CD4-positive, alpha-beta T cell (primary cell): Measurements from ENCODE around the gene PPP1R27. TPM values are rescaled to one million over a fixed set of nuclear protein-coding genes. Genes with fewer than 3 reads are reported as not detected.

Experiments
- ATAC-seq: fragments of 200-7000 bp; cut with Tn5 transposase; one replicate; pipeline ENCODE4 v1.10.0; 2022; ENCODE audit warnings: mild to moderate bottlenecking; ENCODE audit not compliant: poor library complexity
- CTCF ChIA-PET: fragments of 350-600 bp; sonication (Branson Sonifier 250); formaldehyde crosslinking; loops from one replicate; lab custom pipeline; 2021; ENCODE audit warnings: antibody characterized with exemption, inconsistent platforms; lab: Charles Lee
- POLR2A ChIA-PET: fragments of 350-600 bp; sonication (Branson Sonifier 250); formaldehyde crosslinking; loops from one replicate; lab custom pipeline; 2021; ENCODE audit warnings: antibody characterized with exemption, inconsistent platforms; lab: Charles Lee
- DNase-seq, 14 experiments: peaks; one replicate each; pipeline ENCODE4 v3.0.0-alpha.2; 2013 to 2020; ENCODE audit warnings: mixed read lengths in 2 of 14
- H3K27ac ChIP-seq, 2 donors: one replicate each; pipeline versions ENCODE4 v1.5.1 to v1.7.0; 2013; ENCODE audit warnings: low read length in 2 of 2, low read depth in 1 of 2, mild to moderate bottlenecking in 1 of 2
- H3K27me3 ChIP-seq, 2 experiments: 1 replicate in 1 of 2; 2 replicates in 1 of 2; pipeline versions ENCODE4 v1.6.1 to v1.7.0; 2013; ENCODE audit warnings: low read length in 2 of 2, control low read depth in 1 of 2, mild to moderate bottlenecking in 1 of 2, moderate library complexity in 1 of 2; ENCODE audit not compliant: insufficient read depth in 2 of 2, control insufficient read depth in 1 of 2
- H3K36me3 ChIP-seq: one replicate; pipeline ENCODE4 v1.6.1; 2013; ENCODE audit warnings: low read length, control low read depth; ENCODE audit not compliant: insufficient read depth
- H3K4me1 ChIP-seq: one replicate; pipeline ENCODE4 v1.6.1; 2013; ENCODE audit warnings: low read length, control low read depth; ENCODE audit not compliant: insufficient read depth
- H3K4me3 ChIP-seq: one replicate; pipeline ENCODE4 v1.5.1; 2013; ENCODE audit warnings: mild to moderate bottlenecking, low read length, moderate library complexity
- H3K9me3 ChIP-seq, 2 experiments: 1 replicate in 1 of 2; 2 replicates in 1 of 2; pipeline versions ENCODE4 v1.6.1 to v1.7.0; 2013; ENCODE audit warnings: low read length in 2 of 2, mild to moderate bottlenecking in 2 of 2, control low read depth in 1 of 2, moderate library complexity in 1 of 2; ENCODE audit not compliant: control insufficient read depth in 1 of 2, insufficient read depth in 1 of 2
- H3K27ac Mint-ChIP-seq: one replicate; pipeline ENCODE4 v1.8.0; 2020; ENCODE audit warnings: mixed read lengths
- H3K27me3 Mint-ChIP-seq: one replicate; pipeline ENCODE4 v1.8.0; 2021; ENCODE audit warnings: mixed read lengths
- H3K36me3 Mint-ChIP-seq: one replicate; pipeline ENCODE4 v1.8.0; 2021; ENCODE audit warnings: low read depth, mixed read lengths
- H3K4me1 Mint-ChIP-seq: one replicate; pipeline ENCODE4 v1.8.0; 2021; ENCODE audit warnings: low read depth, mixed read lengths
- H3K4me3 Mint-ChIP-seq: one replicate; pipeline ENCODE4 v1.8.0; 2020; ENCODE audit warnings: mild to moderate bottlenecking, mixed read lengths
- H3K9me3 Mint-ChIP-seq: one replicate; pipeline ENCODE4 v1.8.0; 2020; ENCODE audit warnings: mixed read lengths
- intact Hi-C, 2 experiments: fragments of 100-400 bp; cut with DNase I in 1 of 2; cut with micrococcal nuclease in 1 of 2; formaldehyde crosslinking; loops; one replicate each; pipeline versions ENCODE4 v1.15.1 to v1.9.0; 2023 to 2025; cut with DNase I, micrococcal nuclease
- total RNA-seq, 174 experiments: library from RNA in 2 of 174; stranded (reverse) in 2 of 174; gene quantifications; one replicate each; pipeline ENCODE4 v1.2.3 and lab custom pipeline; 2021 to 2026
- TF ChIP-seq, protein P1 (sequence below): fragments of 200-600 bp; IDR thresholded peaks from one replicate; pipeline ENCODE4 v1.8.0; 2022; ENCODE audit warnings: antibody characterized with exemption, mild to moderate bottlenecking

Gene PPP1R27
- total RNA-seq, 2 experiments from 2014 or later = not detected

DNA sequence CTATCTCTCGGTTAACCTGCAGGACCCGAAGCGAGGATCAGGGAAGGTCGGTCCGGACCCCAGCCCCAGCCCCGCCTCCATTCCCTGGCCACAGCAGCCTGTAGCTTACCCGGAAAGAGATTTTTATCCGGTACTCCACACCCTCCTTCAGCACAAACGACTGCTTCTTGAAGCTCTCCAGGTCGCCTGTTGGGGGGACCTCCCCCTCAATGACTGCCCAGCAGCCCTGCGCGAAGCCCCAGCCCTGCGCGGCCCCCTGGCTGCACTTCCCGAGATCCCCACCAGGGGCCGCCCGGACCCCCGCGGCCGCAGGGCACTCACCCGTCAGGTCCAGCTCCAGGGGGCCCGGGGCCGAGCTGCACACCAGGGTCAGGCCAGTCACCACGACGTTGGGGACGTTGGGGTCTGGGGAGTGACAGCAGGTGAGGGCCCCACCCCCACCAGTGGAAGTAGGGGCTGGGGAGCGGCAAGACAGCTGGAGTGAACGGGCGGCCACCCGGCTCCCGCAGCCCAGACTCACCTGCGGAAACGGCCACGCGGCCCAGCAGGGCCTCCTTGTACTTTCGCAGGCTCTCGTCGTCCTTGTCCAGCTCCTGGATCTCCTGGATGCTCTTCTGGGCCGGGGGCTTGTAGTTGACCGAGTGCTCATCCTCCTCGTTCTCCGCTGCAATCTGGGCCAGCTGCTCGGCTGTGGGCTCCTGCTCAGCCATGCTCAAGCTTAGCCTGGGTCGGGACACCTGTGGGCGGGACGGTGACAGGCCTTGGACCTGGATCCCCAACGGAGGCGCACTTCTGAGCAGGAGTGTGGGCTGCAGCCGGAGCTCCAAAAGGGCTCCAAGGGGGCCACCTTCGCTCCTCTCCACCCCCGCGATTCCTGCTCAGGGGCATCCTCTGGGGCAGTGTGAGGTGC is 34.6 kb upstream of the PPP1R27 start:
- peaks cover 33% of the 10 kb centered on the region for H3K36me3 ChIP-seq
- Mint-ChIP-seq H3K36me3 (peaks cover 55% of the 10 kb centered on the region), H3K4me3 (peak overlapping the region; percentile 90), H3K27me3 (no peaks in the 10 kb centered on the region), H3K4me1 (peaks cover 43% of the 10 kb centered on the region), H3K27ac (peak overlapping the region; percentile 95), H3K9me3 (no peaks in the 10 kb centered on the region)
- intact Hi-C loops = loop anchor here (5.0 to 10.0 kb wide), 5 partner anchors 37 to 588 kb away; partner anchors contain the start of genes CENPX (in 2 of the 2), LRRC45 (in 2 of the 2), ACTG1 (in 1 of the 2) and MAFG (in 1 of the 2)
- CTCF ChIA-PET = interaction anchor here (1.0 to 1.7 kb wide), 5 partner anchors 9 to 186 kb away, joined by 3 to 5 read pairs (median 3); partner anchors contain the start of genes ANAPC11, ARL16, HGS and MAFG
- POLR2A ChIA-PET = interaction anchor here (0.5 to 4.6 kb wide), 12 partner anchors 8 to 205 kb away, joined by 3 to 63 read pairs (median 4); partner anchors contain the start of genes ALYREF, ANAPC11, ARL16 and HGS
- H3K27me3 ChIP-seq = peaks cover 0 to 3% of the 10 kb centered on the region in 2 experiments
- TF ChIP-seq, protein P1, sequence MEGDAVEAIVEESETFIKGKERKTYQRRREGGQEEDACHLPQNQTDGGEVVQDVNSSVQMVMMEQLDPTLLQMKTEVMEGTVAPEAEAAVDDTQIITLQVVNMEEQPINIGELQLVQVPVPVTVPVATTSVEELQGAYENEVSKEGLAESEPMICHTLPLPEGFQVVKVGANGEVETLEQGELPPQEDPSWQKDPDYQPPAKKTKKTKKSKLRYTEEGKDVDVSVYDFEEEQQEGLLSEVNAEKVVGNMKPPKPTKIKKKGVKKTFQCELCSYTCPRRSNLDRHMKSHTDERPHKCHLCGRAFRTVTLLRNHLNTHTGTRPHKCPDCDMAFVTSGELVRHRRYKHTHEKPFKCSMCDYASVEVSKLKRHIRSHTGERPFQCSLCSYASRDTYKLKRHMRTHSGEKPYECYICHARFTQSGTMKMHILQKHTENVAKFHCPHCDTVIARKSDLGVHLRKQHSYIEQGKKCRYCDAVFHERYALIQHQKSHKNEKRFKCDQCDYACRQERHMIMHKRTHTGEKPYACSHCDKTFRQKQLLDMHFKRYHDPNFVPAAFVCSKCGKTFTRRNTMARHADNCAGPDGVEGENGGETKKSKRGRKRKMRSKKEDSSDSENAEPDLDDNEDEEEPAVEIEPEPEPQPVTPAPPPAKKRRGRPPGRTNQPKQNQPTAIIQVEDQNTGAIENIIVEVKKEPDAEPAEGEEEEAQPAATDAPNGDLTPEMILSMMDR = peak; percentile 78
- peak overlapping the region; percentile 79 to 88 for H3K27ac ChIP-seq
- peaks cover 66% of the 10 kb centered on the region for H3K4me1 ChIP-seq
- no peak for ATAC-seq
- peak in 7 of 14 experiments; percentile 15 to 58 (median 47) for DNase-seq
- H3K4me3 ChIP-seq = peak overlapping the region; percentile 86
- H3K9me3 ChIP-seq = peaks cover 0 to 3% of the 10 kb centered on the region in 2 experiments

DNA sequence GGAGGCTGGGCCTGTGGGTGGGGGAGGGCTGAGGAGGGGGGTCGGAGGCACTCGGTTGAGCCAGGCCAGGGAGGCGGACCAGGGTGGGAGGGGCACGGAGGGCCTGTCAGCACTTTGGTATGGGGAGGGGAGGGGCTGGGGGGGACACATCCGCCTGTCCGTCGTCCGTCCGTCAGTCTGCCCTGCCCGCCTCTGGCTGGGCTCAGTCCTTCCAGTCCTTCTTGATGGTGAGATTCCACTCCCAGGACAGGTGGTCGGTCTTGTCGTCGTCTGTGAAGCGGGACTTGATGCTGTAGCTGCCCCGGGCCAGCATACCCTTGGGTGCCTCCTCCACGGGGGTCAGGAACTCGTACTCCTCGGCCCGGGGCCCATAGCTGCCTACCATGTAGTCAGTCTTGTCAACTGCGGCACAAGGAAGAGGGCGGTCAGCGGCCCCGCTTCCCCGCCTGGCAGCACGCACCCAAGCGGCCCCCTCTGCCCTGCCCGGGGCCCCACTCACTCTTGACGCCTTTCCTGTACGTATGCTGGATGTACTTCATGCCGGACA is 33.9 kb upstream of the PPP1R27 start:
- TF ChIP-seq, protein P1 = no peak
- Histone ChIP-seq H3K27me3 (peaks cover 0 to 3% of the 10 kb centered on the region in 2 experiments), H3K36me3 (peaks cover 40% of the 10 kb centered on the region), H3K4me1 (peaks cover 71% of the 10 kb centered on the region), H3K9me3 (peaks cover 0 to 3% of the 10 kb centered on the region in 2 experiments), H3K27ac (peak overlapping the region in 1 of 2 donors; percentile 42), H3K4me3 (no peak overlapping the region)
- Mint-ChIP-seq H3K36me3 (peaks cover 55% of the 10 kb centered on the region), H3K9me3 (no peaks in the 10 kb centered on the region), H3K4me1 (peaks cover 35% of the 10 kb centered on the region), H3K4me3 (peak overlapping the region; percentile 42), H3K27me3 (no peaks in the 10 kb centered on the region), H3K27ac (peak overlapping the region; percentile 95)
- ATAC-seq = no peak
- peak in 2 of 14 experiments; percentile 20 to 54 for DNase-seq
- ChIA-PET POLR2A (interaction anchor here (2.2 to 4.6 kb wide), 4 partner anchors 7 to 58 kb away, joined by 10 to 63 read pairs (median 18); partner anchors contain the start of genes ALYREF, ANAPC11, MAFG and MCRIP1), CTCF (interaction anchor here (1.0 to 1.7 kb wide), 3 partner anchors 23 to 185 kb away, joined by 3 to 5 read pairs (median 3); partner anchors contain the start of genes ANAPC11, ARL16, HGS and MAFG)
- intact Hi-C loops = loop anchor here in 1 of 2 experiments (10.0 kb wide), 1 partner anchor 354 kb away; the partner anchor contains the start of gene ACTG1
